Mucosa of stomach (tissue), 1 donor: Measurements from ENCODE around the gene RSPH10B.
"Not testable (repeated sequence)": the region's sequence is repeated elsewhere in the genome, so short reads cannot be mapped to it uniquely, and the experiment has no call there.

Experiments used
- H3K27me3 ChIP-seq: one replicate; pipeline ENCODE4 v1.7.0; 2013; ENCODE audit warnings: mild to moderate bottlenecking, low read length; ENCODE audit not compliant: control insufficient read depth, insufficient read depth
- H3K36me3 ChIP-seq: one replicate; pipeline ENCODE4 v1.7.0; 2013; ENCODE audit warnings: low read length; ENCODE audit not compliant: control insufficient read depth, insufficient read depth
- H3K4me1 ChIP-seq: one replicate; pipeline ENCODE4 v1.7.0; 2013; ENCODE audit warnings: mild to moderate bottlenecking, low read length; ENCODE audit not compliant: control insufficient read depth, insufficient read depth
- H3K4me3 ChIP-seq: one replicate; pipeline ENCODE4 v1.7.0; 2013; ENCODE audit warnings: low read length
- H3K9ac ChIP-seq: one replicate; pipeline ENCODE4 v1.7.0; 2013; ENCODE audit warnings: mild to moderate bottlenecking, low read length, moderate library complexity
- H3K9me3 ChIP-seq: one replicate; pipeline ENCODE4 v1.7.0; 2013; ENCODE audit warnings: mild to moderate bottlenecking, low read length, moderate library complexity; ENCODE audit not compliant: control insufficient read depth
- donor health status: Pancreatic carcinoma.

RSPH10B gene

GRCh38 chr7:5908835-5909234 lies 61.7 kb downstream of the RSPH10B start:
- not testable (repeated sequence) for H3K36me3 ChIP-seq, H3K9ac ChIP-seq, H3K4me3 ChIP-seq, H3K27me3 ChIP-seq, H3K9me3 ChIP-seq, H3K4me1 ChIP-seq

GRCh38 chr7:5904726-5905125 lies 65.8 kb downstream of the RSPH10B start:
- H3K36me3 ChIP-seq, H3K27me3 ChIP-seq, H3K4me3 ChIP-seq, H3K4me1 ChIP-seq, H3K9me3 ChIP-seq, H3K9ac ChIP-seq: not testable (repeated sequence)

GRCh38 chr7:5903002-5903401 lies 67.5 kb downstream of the RSPH10B start:
- H3K9ac ChIP-seq, H3K4me3 ChIP-seq, H3K4me1 ChIP-seq, H3K27me3 ChIP-seq, H3K9me3 ChIP-seq, H3K36me3 ChIP-seq: not testable (repeated sequence)

GRCh38 chr7:5898480-5899224 lies 71.8 kb downstream of the RSPH10B start, which contains the start of gene CCZ1:
Gene CCZ1 (plus strand): TSS chr7:5898733. CDS start chr7:5898800, 67 bp downstream.
- not testable (repeated sequence) for H3K36me3 ChIP-seq, H3K27me3 ChIP-seq, H3K9me3 ChIP-seq, H3K4me3 ChIP-seq, H3K4me1 ChIP-seq
- peak within 1 kb of the TSS; percentile 47 for H3K9ac ChIP-seq

GRCh38 chr7:5897369-5897919 lies 73.0 kb downstream of the RSPH10B start:
- not testable (repeated sequence) for H3K4me1 ChIP-seq, H3K27me3 ChIP-seq, H3K4me3 ChIP-seq, H3K36me3 ChIP-seq, H3K9me3 ChIP-seq, H3K9ac ChIP-seq

- H3K36me3 ChIP-seq: no peaks in the 10 kb centered on the region
- H3K4me1 ChIP-seq: no peaks in the 10 kb centered on the region
- H3K9ac ChIP-seq: no peak overlapping the region
- no peak overlapping the region for H3K4me3 ChIP-seq
- no peaks in the 10 kb centered on the region for H3K9me3 ChIP-seq
- no peaks in the 10 kb centered on the region for H3K27me3 ChIP-seq
Observed at GRCh38 chr7:5892498-5892897, 78.0 kb downstream of the RSPH10B start.

- H3K27me3 ChIP-seq, H3K9ac ChIP-seq, H3K36me3 ChIP-seq, H3K9me3 ChIP-seq, H3K4me3 ChIP-seq, H3K4me1 ChIP-seq: not testable (repeated sequence)
Observed at GRCh38 chr7:5890244-5890643, 80.2 kb downstream of the RSPH10B start.

GRCh38 chr7:5888021-5888420 lies 82.5 kb downstream of the RSPH10B start:
- not testable (repeated sequence) for H3K27me3 ChIP-seq, H3K4me3 ChIP-seq, H3K4me1 ChIP-seq, H3K9ac ChIP-seq, H3K9me3 ChIP-seq, H3K36me3 ChIP-seq

GRCh38 chr7:5884431-5884830 lies 86.1 kb downstream of the RSPH10B start:
- not testable (repeated sequence) for H3K4me1 ChIP-seq, H3K27me3 ChIP-seq, H3K4me3 ChIP-seq, H3K9me3 ChIP-seq, H3K36me3 ChIP-seq, H3K9ac ChIP-seq

GRCh38 chr7:5880106-5880505 lies 90.4 kb downstream of the RSPH10B start:
- H3K36me3 ChIP-seq, H3K9ac ChIP-seq, H3K4me3 ChIP-seq, H3K4me1 ChIP-seq, H3K9me3 ChIP-seq, H3K27me3 ChIP-seq: not testable (repeated sequence)

- H3K27me3 ChIP-seq: not testable (repeated sequence)
Observed at GRCh38 chr7:5879591-5879990, 90.9 kb downstream of the RSPH10B start.

More at GRCh38 chr7:5879591-5879990, 90.9 kb downstream of the RSPH10B start:
- H3K4me1 ChIP-seq, H3K36me3 ChIP-seq, H3K9me3 ChIP-seq, H3K4me3 ChIP-seq, H3K9ac ChIP-seq: not testable (repeated sequence)
